Measurements from ENCODE around the gene AHNAK2.

DNA sequence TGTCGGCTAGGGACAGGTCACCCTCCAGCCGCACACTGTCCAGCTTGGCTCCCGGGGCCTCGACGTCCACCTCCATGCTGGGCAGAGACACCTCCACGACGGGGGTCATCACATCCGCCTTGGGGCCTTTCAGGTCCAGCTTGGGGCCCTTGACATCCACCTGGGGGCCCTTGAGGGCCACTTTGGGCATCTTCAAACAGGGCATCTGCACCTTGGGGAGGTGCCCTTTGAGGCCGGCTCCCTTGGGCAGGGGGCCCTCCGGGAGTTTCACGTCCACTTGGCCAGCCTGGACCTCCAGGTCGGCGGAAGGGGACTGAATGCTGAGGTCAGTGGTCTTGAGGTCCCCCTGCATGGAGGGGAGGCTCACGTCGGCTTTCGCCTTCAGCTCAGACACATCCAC, 35.6 kb downstream of the AHNAK2 start:
- TF ChIP-seq GATA2 (IDR thresholded peaks at IDR 0.05; ENCODE audit: low read depth, low read length) (no peak), GATA3 (IDR thresholded peaks at IDR 0.05; ENCODE audit: low read depth, low read length) (no peak)
